Calu3 (cell line): ENCODE results near the gene APBA1. TPM values are rescaled to one million over a fixed set of nuclear protein-coding genes. Genes with fewer than 3 reads are reported as not detected.

ENCODE experiments used
- BruUV-seq: library from RNA; stranded (reverse); fragments of 400-500 nt; replicated peaks from 2 replicates; lab custom pipeline; 2021; lab: Mats Ljungman, UMichigan
- CTCF ChIA-PET: fragments of 300-600 bp; sonication (Branson Sonifier 250); formaldehyde crosslinking; loops from one replicate; lab custom pipeline; 2022; ENCODE audit warnings: antibody characterized with exemption; lab: Charles Lee
- DNase-seq: peaks from one replicate; pipeline ENCODE4 v3.0.0; 2022
- H3K27ac Mint-ChIP-seq: one replicate; pipeline ENCODE4 v1.8.0; 2022; ENCODE audit warnings: mixed read lengths; ENCODE audit not compliant: unreplicated experiment
- H3K27me3 Mint-ChIP-seq: one replicate; pipeline ENCODE4 v1.8.0; 2022; ENCODE audit warnings: mixed read lengths; ENCODE audit not compliant: unreplicated experiment
- H3K36me3 Mint-ChIP-seq: one replicate; pipeline ENCODE4 v1.8.0; 2022; ENCODE audit warnings: mild to moderate bottlenecking, moderate library complexity, mixed read lengths; ENCODE audit not compliant: insufficient read depth, unreplicated experiment
- H3K4me1 Mint-ChIP-seq: one replicate; pipeline ENCODE4 v1.8.0; 2022; ENCODE audit warnings: mild to moderate bottlenecking, low read depth, mixed read lengths; ENCODE audit not compliant: unreplicated experiment
- H3K4me3 Mint-ChIP-seq: one replicate; pipeline ENCODE4 v1.8.0; 2022; ENCODE audit warnings: mild to moderate bottlenecking, low read depth, moderate library complexity, mixed read lengths; ENCODE audit not compliant: unreplicated experiment
- H3K9me3 Mint-ChIP-seq: one replicate; pipeline ENCODE4 v1.8.0; 2022; ENCODE audit warnings: low read depth, mixed read lengths; ENCODE audit not compliant: unreplicated experiment
- intact Hi-C: fragments of 100-400 bp; cut with micrococcal nuclease; formaldehyde crosslinking; loops from one replicate; pipeline ENCODE4 v1.10.0; 2022; ENCODE audit not compliant: unreplicated experiment
- total RNA-seq: library from RNA; stranded (reverse); gene quantifications from 2 replicates; pipeline ENCODE4 v1.2.3, GENCODE V29; 2022
- TF ChIP-seq, protein P1 (sequence below): fragments of 200-600 bp; IDR thresholded peaks from one replicate; pipeline ENCODE4 v1.8.0; 2022; ENCODE audit warnings: antibody characterized with exemption; ENCODE audit not compliant: unreplicated experiment

Gene APBA1
- total RNA-seq, 1 experiment from 2014 or later: 4.4 TPM

DNA sequence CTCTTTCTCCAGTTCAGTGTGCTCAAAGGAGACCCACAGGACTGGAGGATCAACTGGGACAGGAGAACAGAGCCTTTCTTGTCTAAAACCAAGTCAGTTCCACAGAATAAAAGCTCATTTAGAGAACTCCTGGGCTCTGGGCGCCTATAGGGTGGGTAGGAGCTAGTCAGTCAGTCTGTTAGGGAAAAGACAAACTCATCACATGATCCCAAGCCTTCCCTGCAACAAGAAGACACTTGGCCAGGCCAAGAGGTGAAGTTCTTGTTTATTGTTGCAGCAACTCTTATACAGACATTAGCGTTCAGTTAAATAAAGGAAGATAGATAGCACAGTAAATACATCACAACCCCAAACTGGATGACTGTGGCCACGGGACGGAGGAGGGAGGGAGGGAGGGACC lies 244.9 kb downstream of the APBA1 start:
- Mint-ChIP-seq H3K36me3 (no peaks in the 10 kb centered on the region), H3K27me3 (no peaks in the 10 kb centered on the region), H3K4me1 (peaks cover 9% of the 10 kb centered on the region), H3K27ac (no peak overlapping the region), H3K4me3 (no peak overlapping the region), H3K9me3 (peaks cover 5% of the 10 kb centered on the region)
- TF ChIP-seq, protein P1, sequence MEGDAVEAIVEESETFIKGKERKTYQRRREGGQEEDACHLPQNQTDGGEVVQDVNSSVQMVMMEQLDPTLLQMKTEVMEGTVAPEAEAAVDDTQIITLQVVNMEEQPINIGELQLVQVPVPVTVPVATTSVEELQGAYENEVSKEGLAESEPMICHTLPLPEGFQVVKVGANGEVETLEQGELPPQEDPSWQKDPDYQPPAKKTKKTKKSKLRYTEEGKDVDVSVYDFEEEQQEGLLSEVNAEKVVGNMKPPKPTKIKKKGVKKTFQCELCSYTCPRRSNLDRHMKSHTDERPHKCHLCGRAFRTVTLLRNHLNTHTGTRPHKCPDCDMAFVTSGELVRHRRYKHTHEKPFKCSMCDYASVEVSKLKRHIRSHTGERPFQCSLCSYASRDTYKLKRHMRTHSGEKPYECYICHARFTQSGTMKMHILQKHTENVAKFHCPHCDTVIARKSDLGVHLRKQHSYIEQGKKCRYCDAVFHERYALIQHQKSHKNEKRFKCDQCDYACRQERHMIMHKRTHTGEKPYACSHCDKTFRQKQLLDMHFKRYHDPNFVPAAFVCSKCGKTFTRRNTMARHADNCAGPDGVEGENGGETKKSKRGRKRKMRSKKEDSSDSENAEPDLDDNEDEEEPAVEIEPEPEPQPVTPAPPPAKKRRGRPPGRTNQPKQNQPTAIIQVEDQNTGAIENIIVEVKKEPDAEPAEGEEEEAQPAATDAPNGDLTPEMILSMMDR: no peak
- no peak for DNase-seq
- CTCF ChIA-PET: no interaction called here
- BruUV-seq: no TSS peak
- intact Hi-C loops: no loop called here

DNA sequence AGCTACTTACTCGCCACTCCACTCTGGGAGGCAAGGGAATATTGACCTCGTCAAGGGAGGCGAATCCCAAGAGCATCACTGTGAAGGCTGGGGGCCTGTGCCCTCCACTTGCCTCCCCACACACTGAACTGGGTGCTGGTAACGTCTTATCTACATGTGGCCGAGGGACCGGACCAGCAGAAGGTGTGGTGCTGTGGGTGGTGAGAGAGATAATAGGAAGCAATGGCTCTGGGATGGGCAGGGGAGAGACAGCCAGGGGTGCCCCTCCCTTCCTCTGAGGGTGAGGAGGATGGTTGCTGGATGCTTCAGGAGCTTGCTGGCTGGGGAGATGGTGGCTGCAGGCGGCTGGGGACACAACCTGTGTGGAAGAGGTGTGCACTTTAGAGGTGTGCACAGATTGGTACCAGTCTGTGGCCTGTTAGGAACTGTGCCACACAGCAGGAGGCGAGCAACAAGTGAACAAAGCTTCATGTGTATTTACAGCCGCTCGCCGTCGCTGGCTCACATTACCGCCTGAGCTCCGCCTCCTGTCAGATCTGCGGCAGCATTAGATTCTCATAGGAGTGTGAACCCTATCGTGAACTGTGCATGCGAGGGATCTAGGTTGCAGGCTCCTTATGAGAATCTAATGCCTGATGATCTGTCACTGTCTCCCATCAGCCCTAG lies 246.9 kb downstream of the APBA1 start:
- no TSS peak for BruUV-seq
- no peak overlapping the region for H3K27ac Mint-ChIP-seq
- TF ChIP-seq, protein P1: no peak
- intact Hi-C loops: no loop called here
- no peaks in the 10 kb centered on the region for H3K36me3 Mint-ChIP-seq
- H3K4me3 Mint-ChIP-seq: no peak overlapping the region
- no peak for DNase-seq
- H3K4me1 Mint-ChIP-seq: peaks cover 10% of the 10 kb centered on the region
- CTCF ChIA-PET: no interaction called here
- H3K9me3 Mint-ChIP-seq: peaks cover 2% of the 10 kb centered on the region
- H3K27me3 Mint-ChIP-seq: no peaks in the 10 kb centered on the region

DNA sequence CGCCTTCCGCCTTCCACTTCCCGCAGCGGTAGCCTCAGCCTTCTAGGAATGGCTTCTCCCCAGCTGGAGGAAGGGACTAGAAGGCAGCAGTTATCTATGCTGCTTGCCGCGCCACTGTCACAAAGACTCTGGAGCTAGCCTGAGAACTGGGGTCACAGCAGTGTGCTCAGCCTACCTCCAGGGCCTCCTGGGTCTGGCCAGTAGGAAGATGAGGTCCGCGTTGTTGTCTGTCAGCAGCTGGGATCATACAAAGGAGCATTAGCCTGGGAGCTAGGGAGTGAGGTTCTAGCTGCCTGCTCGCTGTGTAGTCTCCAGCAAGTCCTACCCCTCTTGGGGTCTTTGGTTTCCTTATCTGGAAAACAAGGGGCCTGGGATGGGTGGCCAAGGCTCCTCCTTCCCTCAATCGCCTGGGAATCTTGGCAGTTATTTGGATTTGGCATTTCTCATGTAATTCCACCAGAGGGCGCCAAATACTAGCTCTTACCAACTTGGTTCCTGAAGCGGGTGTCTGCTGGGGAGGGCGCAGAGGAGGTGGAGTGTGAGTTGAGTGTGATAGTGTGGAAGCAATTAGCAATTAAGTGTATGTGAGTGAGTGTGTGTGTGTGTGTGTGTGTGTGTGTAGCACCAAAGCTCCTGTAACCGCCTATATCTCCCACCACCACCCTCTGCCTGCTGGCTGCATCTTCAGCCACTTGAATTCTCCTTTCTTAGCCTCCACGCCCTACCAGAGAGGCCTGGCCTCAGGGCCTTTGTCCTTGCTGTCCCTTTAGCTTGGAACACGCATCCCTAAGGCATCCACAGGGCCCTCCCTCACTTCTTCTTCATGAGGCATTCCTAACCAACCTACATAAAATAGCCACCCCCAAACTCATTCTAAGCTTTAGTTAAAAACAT lies 250.0 kb downstream of the APBA1 start:
- TF ChIP-seq, protein P1: peak; percentile 60
- H3K9me3 Mint-ChIP-seq: peaks cover 2% of the 10 kb centered on the region
- DNase-seq: peak; percentile 61
- no TSS peak for BruUV-seq
- intact Hi-C loops: loop anchor here (2.0 to 5.0 kb wide), 3 partner anchors 255 to 509 kb away; no protein-coding TSS in a partner anchor
- CTCF ChIA-PET: interaction anchor here (1.0 to 2.0 kb wide), 5 partner anchors 121 to 250 kb away, joined by 3 to 10 read pairs (median 5); partner anchors contain the start of gene APBA1
- H3K4me1 Mint-ChIP-seq: peaks cover 10% of the 10 kb centered on the region
- no peaks in the 10 kb centered on the region for H3K36me3 Mint-ChIP-seq
- peak overlapping the region; percentile 47 for H3K27ac Mint-ChIP-seq
- H3K4me3 Mint-ChIP-seq: no peak overlapping the region
- H3K27me3 Mint-ChIP-seq: no peaks in the 10 kb centered on the region

DNA sequence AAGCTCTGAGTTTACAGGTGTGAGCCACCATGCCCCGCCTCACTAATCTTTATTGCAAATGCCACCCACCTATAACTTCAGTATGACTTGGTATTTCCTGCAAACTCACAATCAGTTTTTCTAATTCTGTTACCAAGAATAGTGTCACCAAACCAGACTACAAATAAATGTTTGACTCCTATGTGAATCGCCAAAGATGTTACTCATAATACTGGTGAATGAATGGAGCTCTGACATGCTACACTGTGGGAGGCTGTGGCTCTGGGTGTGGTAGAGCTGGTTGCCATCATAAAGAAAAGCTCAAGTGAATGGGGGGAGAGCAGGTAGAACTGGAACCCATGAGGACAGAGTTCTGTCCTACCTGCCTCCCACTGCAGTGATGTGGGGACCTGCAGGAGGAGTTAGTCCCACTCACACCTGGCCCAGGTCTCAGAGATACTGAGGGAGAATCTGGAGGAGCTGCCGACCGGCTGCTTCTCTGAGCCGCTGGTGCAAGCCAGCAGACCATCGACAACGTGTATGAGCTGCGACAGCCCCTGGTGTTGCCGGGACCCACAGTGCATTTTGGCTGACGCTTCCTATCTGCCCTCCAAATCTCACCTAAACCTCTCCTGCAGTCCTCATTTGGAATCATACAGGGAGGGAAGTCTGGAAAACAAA lies 251.4 kb downstream of the APBA1 start:
- TF ChIP-seq, protein P1: no peak
- H3K9me3 Mint-ChIP-seq: peaks cover 2% of the 10 kb centered on the region
- no peak overlapping the region for H3K27ac Mint-ChIP-seq
- CTCF ChIA-PET: no interaction called here
- H3K4me3 Mint-ChIP-seq: no peak overlapping the region
- DNase-seq: no peak
- H3K27me3 Mint-ChIP-seq: no peaks in the 10 kb centered on the region
- intact Hi-C loops: loop anchor here (5.0 kb wide), 1 partner anchor 257 kb away; no protein-coding TSS in a partner anchor
- no peaks in the 10 kb centered on the region for H3K36me3 Mint-ChIP-seq
- BruUV-seq: no TSS peak
- peaks cover 10% of the 10 kb centered on the region for H3K4me1 Mint-ChIP-seq
